A549 (cell line): ENCODE results near the gene INHBE. TPM values are rescaled to one million over a fixed set of nuclear protein-coding genes. Genes with fewer than 3 reads are reported as not detected.
"Not testable (repeated sequence)": the region's sequence is repeated elsewhere in the genome, so short reads cannot be mapped to it uniquely, and the experiment has no call there.

Source experiments
- ATAC-seq, 2 experiments: fragments of 200-7000 bp in 1 of 2; fragments of >200 bp in 1 of 2; cut with Nextera tagmentation in 1 of 2; cut with Tn5 transposase in 1 of 2; 3 replicates each; pipeline versions ENCODE4 v1.8.0 to v1.9.1; 2018 to 2020; ENCODE audit warnings: mild to moderate bottlenecking in 1 of 2, moderate library complexity in 1 of 2
- CTCF ChIA-PET: fragments of 300-600 bp; sonication (Branson Sonifier 250); formaldehyde crosslinking; extraction: SDS; loops from one replicate; lab custom pipeline; 2021; ENCODE audit warnings: antibody characterized with exemption, inconsistent platforms; lab: Yijun Ruan, JAX
- POLR2A ChIA-PET: fragments of 350-600 bp; formaldehyde crosslinking; extraction: SDS; loops from one replicate; lab custom pipeline; 2021; ENCODE audit warnings: antibody characterized with exemption, inconsistent platforms; lab: Yijun Ruan, JAX
- DNase-seq, 2 experiments: peaks; one replicate each; pipeline versions ENCODE4 v3.0.0 to v3.0.0-alpha.2; 2011 to 2016; ENCODE audit warnings: low read depth in 1 of 2, low spot score in 1 of 2
- FAIRE-seq: peaks from 2 replicates; lab custom pipeline; 2011; peaks lifted over from hg19 to GRCh38; lab: Jason Lieb, UNC
- H3K27ac ChIP-seq, 2 experiments: fragments of >200 bp; sonication (Bioruptor Twin); formaldehyde crosslinking; 3 replicates each; pipeline ENCODE4 v1.5.1; 2016 to 2017
- H3K4me1 ChIP-seq: fragments of >200 bp; sonication (Bioruptor Twin); formaldehyde crosslinking; 3 replicates; pipeline ENCODE4 v1.6.1; 2016
- H3K4me2 ChIP-seq: fragments of >200 bp; sonication (Bioruptor Twin); formaldehyde crosslinking; 3 replicates; pipeline ENCODE4 v1.6.1; 2016
- H3K4me3 ChIP-seq: fragments of >200 bp; sonication (Bioruptor Twin); formaldehyde crosslinking; 3 replicates; pipeline ENCODE4 v1.5.1; 2016
- H3K9me3 ChIP-seq: fragments of >200 bp; sonication (Bioruptor Twin); formaldehyde crosslinking; 3 replicates; pipeline ENCODE4 v1.6.1; 2016
- BHLHE40 ChIP-seq: IDR thresholded peaks from 2 replicates; pipeline ENCODE4 v1.6.1; 2012; ENCODE audit warnings: low read depth, low read length, inconsistent platforms
- CBX2 ChIP-seq: fragments of 200-600 bp; sonication (generic); IDR thresholded peaks from 2 replicates; pipeline ENCODE4 v1.6.1; 2016; ENCODE audit warnings: low read depth, mild to moderate bottlenecking, borderline replicate concordance
- CHD4 ChIP-seq: fragments of 200-600 bp; sonication (generic); IDR thresholded peaks from 2 replicates; pipeline ENCODE4 v1.6.1; 2016; ENCODE audit warnings: antibody characterized with exemption, mild to moderate bottlenecking, borderline replicate concordance
- E2F6 ChIP-seq: IDR thresholded peaks from 2 replicates; pipeline ENCODE4 v1.6.1; 2012; ENCODE audit warnings: low read depth, borderline replicate concordance
- EHMT2 ChIP-seq: fragments of 200-600 bp; sonication (generic); IDR thresholded peaks from 2 replicates; pipeline ENCODE4 v1.6.1; 2016; ENCODE audit warnings: antibody characterized with exemption, low read depth, mild to moderate bottlenecking, moderate library complexity
- FOXS1 ChIP-seq: fragments of 250-450 bp; sonication (Bioruptor Pico); IDR thresholded peaks from 2 replicates; pipeline ENCODE4 v1.5.0; 2020; ENCODE audit warnings: mild to moderate bottlenecking, moderate library complexity
- HDAC2 ChIP-seq: fragments of 200-600 bp; sonication (generic); IDR thresholded peaks from 2 replicates; pipeline ENCODE4 v1.6.1; 2016
- MAFK ChIP-seq: fragments of 450-650 bp; IDR thresholded peaks from 2 replicates; pipeline ENCODE4 v1.6.1; 2014; ENCODE audit not compliant: partially characterized antibody
- NFE2L2 ChIP-seq: fragments of 150-350 bp; conservative IDR thresholded peaks from 2 replicates; pipeline ENCODE4 v1.6.1; 2014; ENCODE audit warnings: low read length
- NPAS2 ChIP-seq: fragments of 250-450 bp; sonication (Bioruptor Pico); IDR thresholded peaks from 2 replicates; pipeline ENCODE4 v1.8.0; 2022; ENCODE audit warnings: mild to moderate bottlenecking, moderate library complexity, borderline replicate concordance
- PHF8 ChIP-seq: fragments of 200-600 bp; sonication (generic); IDR thresholded peaks from 2 replicates; pipeline ENCODE4 v1.6.1; 2016; ENCODE audit warnings: low read depth, mild to moderate bottlenecking, antibody characterized with exemption, moderate library complexity, borderline replicate concordance
- RCOR1 ChIP-seq: fragments of 150-350 bp; IDR thresholded peaks from 2 replicates; pipeline ENCODE4 v1.6.1; 2014; ENCODE audit warnings: antibody characterized with exemption, low read length, low read depth
- RFX5 ChIP-seq: fragments of 450-650 bp; IDR thresholded peaks from 2 replicates; pipeline ENCODE4 v1.7.1; 2014; ENCODE audit warnings: antibody characterized with exemption, mild to moderate bottlenecking, moderate library complexity
- ZC3H11A ChIP-seq: fragments of 450-650 bp; IDR thresholded peaks from 2 replicates; pipeline ENCODE4 v1.6.1; 2014; ENCODE audit warnings: antibody characterized with exemption, mild to moderate bottlenecking
- ZNF302 ChIP-seq: fragments of 250-450 bp; sonication (Bioruptor Pico); IDR thresholded peaks from 2 replicates; pipeline ENCODE4 v1.9.0; 2021; ENCODE audit warnings: inconsistent platforms, mild to moderate bottlenecking, moderate library complexity
- WGBS: methylation state at CpG from one replicate; pipeline ENCODE4 v1.1.6; 2017; ENCODE audit errors: missing lambda C conversion rate; 5-methylcytosine and 5-hydroxymethylcytosine counted together
- polyA plus RNA-seq, 4 experiments: library from polyadenylated mRNA; depleted of rRNA in 3 of 4; stranded (reverse); fragments of >200 nt; fragmentation: RNase III in 1 of 4; extraction: RNeasy Plus Mini Kit Qiagen cat#74134 plus additional on column Dnase treatment in 1 of 4; gene quantifications; 2 replicates in 3 of 4; 3 replicates in 1 of 4; pipeline ENCODE4 v1.2.3, GENCODE V29; 2011 to 2017
- TF ChIP-seq, protein P1 (sequence below): IDR thresholded peaks from 2 replicates; pipeline ENCODE4 v1.6.1; 2012
- TF ChIP-seq, protein P2 (sequence below): fragments of 150-350 bp; IDR thresholded peaks from 2 replicates; pipeline ENCODE4 v1.6.1; 2014; ENCODE audit warnings: low read depth, mild to moderate bottlenecking, low read length

INHBE gene
- polyA plus RNA-seq, 2 of the 4 experiments (the other 2 are of a cell fraction): 0.74 to 2.4 TPM

GRCh38 chr12:57419495-57419894 is 35.6 kb upstream of the INHBE start:
- ChIA-PET CTCF (interaction anchor here (0.5 to 3.5 kb wide), 8 partner anchors 9 to 70 kb away, joined by 3 to 21 read pairs (median 3); partner anchors contain the start of gene INHBC), POLR2A (no interaction called here)
- H3K9me3 ChIP-seq: no peaks in the 10 kb centered on the region
- WGBS: 96% methylated on average over 2 of the region's 2 CpGs
- no peak for TF ChIP-seq E2F6
- TF ChIP-seq NFE2L2: no peak
- no peak for TF ChIP-seq EHMT2
- TF ChIP-seq HDAC2: no peak
- H3K4me2 ChIP-seq: no peak overlapping the region
- no peak overlapping the region for H3K4me3 ChIP-seq
- ATAC-seq (no peak), DNase-seq (no peak), FAIRE-seq (no peak)
- peaks cover 15% of the 10 kb centered on the region for H3K4me1 ChIP-seq
- H3K27ac ChIP-seq: no peak overlapping the region

DNA sequence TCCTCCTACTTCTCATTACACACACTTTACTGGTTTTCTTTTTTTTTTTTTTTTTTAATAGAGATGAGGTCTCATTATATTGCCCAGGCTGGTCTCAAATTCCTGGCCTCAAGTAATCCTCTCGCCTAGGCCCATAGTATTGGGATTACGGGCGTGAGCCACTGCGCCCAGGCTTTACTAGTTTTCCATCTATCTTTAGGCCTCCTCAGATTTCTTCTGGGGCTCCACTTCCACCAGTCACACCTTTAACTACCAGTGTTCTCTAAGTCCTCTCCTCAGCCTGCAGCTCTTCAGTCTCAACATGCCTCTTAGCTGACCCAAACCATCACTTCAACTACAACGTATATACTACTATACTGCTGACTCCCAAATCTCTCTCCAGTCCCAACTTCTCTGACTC is 34.6 kb upstream of the INHBE start:
- H3K4me1 ChIP-seq: peaks cover 15% of the 10 kb centered on the region
- ChIA-PET CTCF (interaction anchor here (0.5 to 1.2 kb wide), 3 partner anchors 19 to 237 kb away, joined by 3 to 4 read pairs (median 3); no protein-coding TSS in a partner anchor), POLR2A (interaction anchor here (1.1 kb wide), 1 partner anchor 10 kb away, joined by 13 read pairs; no protein-coding TSS in a partner anchor)
- WGBS: 98% methylated on average over 5 of the region's 5 CpGs
- no peak for DNase-seq
- H3K4me2 ChIP-seq: no peak overlapping the region
- no peaks in the 10 kb centered on the region for H3K9me3 ChIP-seq
- TF ChIP-seq RCOR1: no peak
- TF ChIP-seq NFE2L2: no peak
- TF ChIP-seq CBX2: no peak
- TF ChIP-seq FOXS1 (CRISPR knock-in tag): no peak
- no peak for TF ChIP-seq MAFK
- no peak for TF ChIP-seq CHD4
- TF ChIP-seq, protein P1, sequence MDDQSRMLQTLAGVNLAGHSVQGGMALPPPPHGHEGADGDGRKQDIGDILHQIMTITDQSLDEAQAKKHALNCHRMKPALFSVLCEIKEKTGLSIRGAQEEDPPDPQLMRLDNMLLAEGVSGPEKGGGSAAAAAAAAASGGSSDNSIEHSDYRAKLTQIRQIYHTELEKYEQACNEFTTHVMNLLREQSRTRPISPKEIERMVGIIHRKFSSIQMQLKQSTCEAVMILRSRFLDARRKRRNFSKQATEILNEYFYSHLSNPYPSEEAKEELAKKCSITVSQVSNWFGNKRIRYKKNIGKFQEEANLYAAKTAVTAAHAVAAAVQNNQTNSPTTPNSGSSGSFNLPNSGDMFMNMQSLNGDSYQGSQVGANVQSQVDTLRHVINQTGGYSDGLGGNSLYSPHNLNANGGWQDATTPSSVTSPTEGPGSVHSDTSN: no peak
- TF ChIP-seq ZC3H11A: no peak
- TF ChIP-seq PHF8: no peak
- no peak for TF ChIP-seq E2F6
- TF ChIP-seq ZNF302 (CRISPR knock-in tag): no peak
- TF ChIP-seq, protein P2, sequence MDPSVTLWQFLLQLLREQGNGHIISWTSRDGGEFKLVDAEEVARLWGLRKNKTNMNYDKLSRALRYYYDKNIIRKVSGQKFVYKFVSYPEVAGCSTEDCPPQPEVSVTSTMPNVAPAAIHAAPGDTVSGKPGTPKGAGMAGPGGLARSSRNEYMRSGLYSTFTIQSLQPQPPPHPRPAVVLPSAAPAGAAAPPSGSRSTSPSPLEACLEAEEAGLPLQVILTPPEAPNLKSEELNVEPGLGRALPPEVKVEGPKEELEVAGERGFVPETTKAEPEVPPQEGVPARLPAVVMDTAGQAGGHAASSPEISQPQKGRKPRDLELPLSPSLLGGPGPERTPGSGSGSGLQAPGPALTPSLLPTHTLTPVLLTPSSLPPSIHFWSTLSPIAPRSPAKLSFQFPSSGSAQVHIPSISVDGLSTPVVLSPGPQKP: no peak
- TF ChIP-seq NPAS2: no peak
- TF ChIP-seq RFX5: no peak
- no peak for TF ChIP-seq BHLHE40
- H3K4me3 ChIP-seq: no peak overlapping the region
- no peak for ATAC-seq
- FAIRE-seq: no peak
- H3K27ac ChIP-seq: no peak overlapping the region

DNA sequence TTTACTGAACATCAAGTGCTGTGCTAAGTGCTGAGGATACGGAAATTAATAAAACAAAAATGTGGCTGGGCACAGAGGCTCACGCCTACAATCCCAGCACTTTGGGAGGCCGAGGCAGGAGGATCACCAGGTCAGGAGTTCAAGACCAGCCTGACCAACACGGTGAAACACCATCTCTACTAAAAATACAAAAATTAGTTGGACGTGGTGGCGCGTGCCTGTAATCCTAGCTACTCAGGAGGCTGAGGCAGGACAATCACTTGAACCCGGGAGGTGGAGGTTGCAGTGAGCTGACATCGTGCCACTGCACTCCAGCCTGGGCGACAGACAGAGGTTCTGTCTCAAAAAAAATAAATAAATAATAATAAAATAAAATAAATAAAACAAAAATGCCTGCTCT is 28.2 kb upstream of the INHBE start:
- not testable (repeated sequence) for H3K4me2 ChIP-seq, ATAC-seq, H3K4me3 ChIP-seq, H3K9me3 ChIP-seq, FAIRE-seq, H3K27ac ChIP-seq, DNase-seq
- POLR2A ChIA-PET: interaction anchor here (0.7 kb wide), 1 partner anchor 35 kb away, joined by 4 read pairs; no protein-coding TSS in a partner anchor
- WGBS: 93% methylated on average over 10 of the region's 10 CpGs
- peaks cover 17% of the 10 kb centered on the region; the same call in 2 of the 3 replicates for H3K4me1 ChIP-seq
- CTCF ChIA-PET: interaction anchor here (0.7 to 3.5 kb wide), 4 partner anchors 26 to 151 kb away, joined by 3 to 13 read pairs (median 4); partner anchors contain the start of gene GLI1
